Fibroblast of upper back skin (primary cell): ENCODE measurements around the gene CBARP.

Experiments
- DNase-seq: peaks from one replicate; pipeline ENCODE4 v3.0.0-alpha.2; 2013

CBARP gene

GRCh38 chr19:1264801-1265614, 27.2 kb upstream of the CBARP start:
- peak; percentile 88 for DNase-seq

GRCh38 chr19:1263188-1263587, 25.4 kb upstream of the CBARP start:
- no peak for DNase-seq

- DNase-seq = no peak
Observed at GRCh38 chr19:1262623-1263123, 24.9 kb upstream of the CBARP start.

DNA sequence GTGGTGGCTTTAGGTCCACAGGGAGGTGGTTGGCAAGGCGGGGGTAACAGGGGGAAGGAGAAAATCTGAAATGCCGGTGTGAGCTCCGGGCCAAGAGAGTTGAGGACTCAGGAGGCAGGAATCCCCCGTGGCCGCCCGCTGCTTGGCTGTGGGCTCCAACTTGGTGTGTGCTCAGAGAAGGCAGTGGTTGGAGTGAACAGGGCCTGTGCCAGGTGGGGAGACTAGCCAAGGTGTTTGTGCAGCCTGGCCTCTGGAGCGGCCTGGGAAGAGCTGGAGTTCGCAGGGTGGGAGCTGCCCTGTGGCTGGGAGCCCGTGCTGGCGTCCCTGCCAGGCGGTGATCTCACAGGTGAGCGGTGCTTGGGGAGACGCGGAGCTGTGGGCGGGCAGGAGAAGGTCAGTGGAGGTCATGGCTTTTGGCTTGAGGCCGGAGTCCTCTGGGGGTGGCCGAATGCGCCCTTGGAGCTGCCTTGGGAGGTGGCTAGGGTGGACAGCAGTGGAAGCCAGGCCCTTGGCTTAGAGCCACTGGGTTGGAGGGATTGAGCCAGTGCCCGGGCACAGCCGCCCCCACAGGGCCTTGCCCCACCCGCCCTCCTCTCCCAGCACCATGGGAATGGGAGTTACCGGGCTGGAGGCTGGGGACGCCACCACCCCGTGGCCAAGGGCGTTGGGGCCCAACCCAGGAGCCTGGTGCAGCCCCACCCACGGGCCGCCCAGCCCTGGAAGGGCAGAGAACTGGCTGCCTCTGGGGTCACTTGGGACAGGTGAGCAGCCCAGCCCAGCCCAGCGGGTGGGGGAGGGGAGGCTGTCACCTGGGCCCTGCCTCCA, 24.2 kb upstream of the CBARP start:
- no peak for DNase-seq

- DNase-seq = no peak
Observed at GRCh38 chr19:1261538-1261797, 23.7 kb upstream of the CBARP start.

DNA sequence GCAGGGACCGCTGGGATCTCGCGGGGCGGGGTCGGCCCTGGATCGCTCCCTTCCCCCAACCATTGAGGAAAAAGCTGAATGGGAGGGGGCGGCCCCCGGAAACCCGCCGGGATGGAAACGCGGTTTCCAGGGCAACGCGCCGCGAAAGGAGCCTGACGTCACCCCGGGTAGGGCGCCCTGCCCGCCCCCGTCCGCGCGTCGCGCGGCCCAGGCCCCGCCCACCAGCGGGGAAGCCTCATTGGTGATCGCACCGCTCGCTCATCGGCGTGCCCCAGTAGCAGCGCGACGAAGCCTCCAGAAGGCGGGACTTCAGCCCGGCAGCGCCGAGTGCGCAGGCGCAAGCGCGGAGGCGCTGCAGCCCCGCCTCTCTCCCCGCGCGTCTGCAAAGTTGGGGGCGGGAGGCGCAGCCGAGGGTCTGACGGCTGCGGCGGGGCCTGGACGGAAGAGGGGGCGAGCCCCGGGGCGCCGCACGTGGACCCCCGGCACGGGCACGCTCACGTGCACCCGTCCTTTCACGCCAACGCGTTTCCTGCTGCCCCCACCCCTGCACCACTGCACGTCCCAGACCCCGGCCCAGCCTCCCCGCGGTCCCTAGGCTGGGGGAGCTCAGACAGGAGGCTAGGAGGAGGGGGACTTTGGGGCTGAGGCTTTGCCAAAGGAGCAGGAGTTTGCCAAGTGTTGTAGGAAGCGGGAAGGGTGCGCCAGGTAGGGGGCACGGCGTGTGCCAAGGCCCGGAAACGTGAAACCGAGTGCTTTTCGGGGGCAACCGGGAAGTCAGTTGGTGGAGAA, 23.1 kb upstream of the CBARP start:
- DNase-seq = peak; percentile 96

DNA sequence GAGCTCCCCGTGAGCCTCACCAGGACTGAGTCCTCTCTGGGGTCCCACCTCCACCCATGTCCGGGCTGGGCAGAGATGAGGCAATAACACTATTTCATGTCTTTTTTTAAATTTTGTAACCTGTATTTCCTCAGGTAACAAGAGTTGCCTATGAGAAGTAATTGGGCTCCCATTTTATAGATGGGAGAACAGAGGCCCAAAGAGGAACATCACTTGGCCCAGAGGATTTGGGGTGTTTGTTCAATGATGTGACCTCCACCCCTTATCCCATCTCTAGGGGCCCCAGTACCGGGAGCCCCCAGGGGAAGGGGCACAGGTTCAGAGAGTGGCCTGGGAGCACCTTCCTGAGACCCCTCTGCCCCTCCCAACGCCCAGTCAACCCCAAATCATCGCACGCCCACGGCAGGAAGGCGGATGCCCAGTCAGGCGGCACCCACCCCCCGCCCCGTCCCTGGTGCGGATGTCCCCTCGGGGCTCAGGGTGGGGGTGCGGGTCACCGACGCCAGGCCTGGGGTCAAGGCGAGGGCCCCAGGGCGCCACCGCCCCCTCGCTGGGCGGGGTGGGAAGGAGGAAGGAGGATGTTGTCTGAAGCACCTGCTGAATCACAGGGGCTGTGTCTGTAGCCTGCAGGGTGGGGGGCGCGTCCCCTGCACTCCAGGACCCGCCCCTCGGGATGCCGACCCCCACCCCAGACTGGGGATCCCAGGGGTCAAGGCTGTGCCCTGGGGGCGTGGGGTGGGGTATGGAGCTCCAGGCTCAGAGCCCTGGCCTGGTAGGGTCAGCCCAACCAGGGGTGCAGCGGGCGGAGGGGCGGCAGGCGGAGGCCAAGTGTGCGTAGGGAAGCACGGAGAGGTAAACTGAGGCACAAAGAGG, 22.3 kb upstream of the CBARP start:
- no peak for DNase-seq

DNA sequence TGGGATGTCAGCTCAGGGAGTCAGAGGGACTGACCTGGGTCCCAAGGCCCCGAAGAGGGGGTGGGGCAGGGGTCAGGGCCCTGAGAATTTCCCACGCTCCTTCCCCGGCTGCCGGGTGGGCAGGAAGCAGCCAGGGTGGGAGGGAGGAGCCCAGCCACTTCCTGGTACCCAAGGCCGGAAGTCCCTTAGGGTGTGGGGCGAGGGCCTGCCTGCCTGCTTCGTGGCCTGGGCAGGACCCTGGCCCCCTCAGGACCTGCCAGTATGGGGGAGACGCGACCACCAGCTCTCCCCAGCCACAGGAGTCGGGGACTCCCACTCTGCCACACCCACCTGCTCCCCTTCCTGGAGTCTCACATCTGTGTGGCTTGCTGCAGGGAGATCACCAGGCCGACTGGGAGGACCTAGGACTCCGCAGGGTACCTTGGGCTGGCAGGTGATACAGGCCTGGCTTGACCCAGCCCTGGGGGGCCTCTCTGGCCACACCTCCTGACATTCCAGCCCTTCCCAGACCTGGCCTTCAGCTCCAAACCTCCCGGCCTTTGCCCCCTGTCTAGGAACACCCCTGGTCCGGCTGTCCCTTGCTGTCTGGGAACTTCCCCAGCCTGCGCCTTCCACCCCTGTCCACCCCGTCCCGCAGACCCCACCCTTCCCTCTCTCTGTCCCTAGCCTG, 21.5 kb upstream of the CBARP start:
- peak; percentile 50 for DNase-seq

- no peak for DNase-seq
Observed at GRCh38 chr19:1258707-1259205, 21.0 kb upstream of the CBARP start.

- no peak for DNase-seq
Observed at GRCh38 chr19:1258163-1258492, 20.3 kb upstream of the CBARP start.

GRCh38 chr19:1257475-1258162, 19.8 kb upstream of the CBARP start:
- DNase-seq = no peak

DNA sequence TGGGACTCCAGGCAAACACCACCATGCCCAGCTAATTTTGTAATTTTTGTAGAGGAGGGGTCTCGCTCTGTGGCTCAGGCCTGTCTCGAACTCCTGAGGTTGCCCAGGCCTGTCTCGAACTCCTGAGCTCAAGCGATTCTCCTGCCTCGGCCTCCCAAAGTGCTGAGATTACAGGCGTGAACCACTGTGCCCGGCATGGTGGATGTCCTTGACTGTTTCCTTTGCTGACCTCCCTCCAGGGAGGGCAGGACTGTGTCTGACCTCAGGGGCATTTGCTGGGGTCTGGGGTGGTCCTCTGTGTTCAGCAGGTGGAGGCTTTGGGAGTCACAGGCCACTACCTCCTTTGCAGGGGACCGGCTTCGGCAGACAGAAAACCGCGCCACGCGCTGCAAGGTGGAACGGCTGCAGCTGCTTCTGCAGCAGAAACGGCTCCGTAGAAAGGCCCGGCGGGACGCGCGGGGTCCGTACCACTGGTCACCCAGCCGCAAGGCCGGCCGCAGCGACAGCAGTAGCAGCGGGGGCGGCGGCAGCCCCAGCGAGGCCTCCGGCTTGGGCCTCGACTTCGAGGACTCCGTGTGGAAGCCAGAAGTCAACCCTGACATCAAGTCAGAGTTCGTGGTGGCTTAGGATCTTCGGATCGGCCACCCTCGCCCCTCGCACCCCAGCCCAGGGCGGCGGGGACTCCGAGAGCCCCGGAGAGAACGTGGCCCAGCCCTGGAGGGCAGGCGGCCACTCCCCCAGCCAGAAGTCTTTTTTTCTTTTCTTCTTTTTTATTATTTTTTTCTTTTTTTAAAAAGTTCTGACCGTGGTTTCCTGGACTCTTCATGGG, 19.1 kb upstream of the CBARP start:
- no peak for DNase-seq

DNA sequence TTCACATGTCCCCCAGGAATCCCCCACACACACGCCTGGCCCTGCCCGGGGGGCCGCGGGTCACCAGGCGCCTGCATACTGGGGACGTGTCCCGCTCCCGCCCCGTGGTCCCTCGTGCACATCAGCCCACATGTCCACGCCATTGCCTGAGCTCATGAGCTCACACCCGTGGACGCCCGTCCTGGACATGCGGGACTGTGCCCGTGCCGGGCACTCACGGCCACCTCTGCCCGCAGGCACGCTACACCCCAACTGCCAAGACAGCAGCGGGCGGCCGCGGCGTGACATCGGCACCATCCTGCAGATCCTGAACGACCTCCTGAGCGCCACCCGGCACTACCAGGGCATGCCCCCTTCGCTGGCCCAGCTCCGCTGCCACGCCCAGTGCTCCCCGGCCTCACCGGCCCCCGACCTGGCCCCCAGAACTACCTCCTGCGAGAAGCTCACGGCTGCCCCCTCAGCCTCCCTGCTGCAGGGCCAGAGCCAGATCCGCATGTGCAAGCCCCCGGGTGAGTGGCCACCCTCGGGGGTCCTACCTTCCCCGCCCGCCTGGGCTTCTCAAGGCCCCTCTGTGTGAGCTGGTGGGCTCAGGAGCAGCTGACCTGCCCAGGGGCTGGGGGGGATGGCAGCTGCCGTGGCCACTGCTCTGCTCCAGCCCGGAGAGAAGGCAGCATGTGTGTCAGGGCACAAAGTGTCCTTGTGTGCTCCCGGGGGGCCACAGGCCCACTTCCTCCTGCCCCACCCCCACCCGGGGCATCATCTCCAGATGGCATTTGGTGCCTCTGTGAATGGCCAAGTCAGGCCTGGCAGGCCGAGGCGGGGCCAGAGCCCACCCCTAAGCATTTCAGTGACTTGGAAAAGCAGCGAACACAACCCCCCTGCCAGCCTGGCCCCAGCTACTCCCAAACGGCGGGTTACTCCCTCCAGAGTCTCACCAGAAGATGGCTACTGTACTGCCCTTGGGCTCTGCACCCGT, 17.7 kb upstream of the CBARP start:
- DNase-seq = no peak

GRCh38 chr19:1254530-1255185, 16.9 kb upstream of the CBARP start:
- DNase-seq = no peak

GRCh38 chr19:1254081-1254527, 16.3 kb upstream of the CBARP start:
- DNase-seq = no peak

- DNase-seq = no peak
Observed at GRCh38 chr19:1253514-1254080, 15.8 kb upstream of the CBARP start.

DNA sequence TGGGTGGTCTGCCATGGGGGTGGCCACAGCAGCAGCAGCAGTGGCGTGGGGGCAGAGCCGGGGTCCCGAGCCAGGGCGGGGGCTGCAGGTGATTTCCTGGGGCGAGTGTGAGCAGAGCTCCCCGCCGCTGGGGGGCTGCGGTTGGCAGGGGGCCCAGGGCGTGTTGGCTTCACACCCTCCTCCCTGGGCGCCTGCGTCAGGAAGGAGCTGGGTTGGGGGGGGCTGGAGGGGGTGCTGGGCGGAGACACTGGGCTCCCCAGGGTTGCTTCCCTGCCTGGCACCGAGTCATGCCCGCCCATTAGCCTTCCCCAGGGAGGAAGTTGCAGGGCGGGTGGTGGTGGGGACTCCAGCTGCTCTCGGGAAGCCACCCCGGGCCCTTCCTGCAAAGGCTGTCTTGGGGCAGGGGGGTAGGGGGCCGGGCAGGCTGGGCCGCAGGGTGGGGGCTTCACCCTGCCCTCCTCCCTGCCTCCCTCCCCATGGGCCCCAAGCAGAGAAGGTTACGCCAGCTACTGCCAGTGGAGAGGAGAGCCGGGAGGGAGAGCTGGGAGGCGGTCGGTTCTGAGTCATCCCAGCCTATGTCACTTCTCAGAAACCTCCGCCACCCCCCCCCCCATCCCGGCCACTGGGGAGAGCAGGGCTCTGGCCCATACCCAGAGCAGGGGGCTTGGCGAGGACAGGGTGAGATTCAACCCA, 15.2 kb upstream of the CBARP start:
- DNase-seq = peak; percentile 98
